ENCODE data around the gene EXO1. TPM values are rescaled to one million over a fixed set of nuclear protein-coding genes. Genes with fewer than 3 reads are reported as not detected.

EXO1 gene
- total RNA-seq, 1 experiment from 2014 or later: 32.9 TPM

- H3K27ac ChIP-seq (ENCODE audit: low read depth, low read length): no peak overlapping the region
- ChIA-PET CTCF (no interaction called here), POLR2A (no interaction called here), RAD21 (ENCODE audit: low non-redundant PET in 1 of 2, low total read pairs in 2 of 2, uncharacterized antibody in 2 of 2, unreplicated experiment in 2 of 2) (no interaction called here)
- H3K27me3 ChIP-seq (ENCODE audit: insufficient read depth, low read length): no peaks in the 10 kb centered on the region
- no TSS peak for BruUV-seq (replicated peaks)
- H3K9me2 ChIP-seq (ENCODE audit: insufficient read depth): no peaks in the 10 kb centered on the region
- no peaks in the 10 kb centered on the region for H3K36me3 ChIP-seq (ENCODE audit: control insufficient read depth in 1 of 2, insufficient read depth in 2 of 2, low read length in 2 of 2)
- no peak overlapping the region for H3K4me2 ChIP-seq (ENCODE audit: low read length)
- ATAC-seq (no peak), DNase-seq (ENCODE audit: low read depth, low spot score) (no peak)
- no peak overlapping the region for H3K9ac ChIP-seq (ENCODE audit: low read length)
- TF ChIP-seq RAD21 (IDR thresholded peaks at IDR 0.05; ENCODE audit: low read depth): no peak
- TF ChIP-seq CBX3 (IDR thresholded peaks at IDR 0.05; ENCODE audit: low read depth): no peak
- no peak for TF ChIP-seq SP1 (IDR thresholded peaks at IDR 0.05; ENCODE audit: low read depth)
- TF ChIP-seq, protein P1, sequence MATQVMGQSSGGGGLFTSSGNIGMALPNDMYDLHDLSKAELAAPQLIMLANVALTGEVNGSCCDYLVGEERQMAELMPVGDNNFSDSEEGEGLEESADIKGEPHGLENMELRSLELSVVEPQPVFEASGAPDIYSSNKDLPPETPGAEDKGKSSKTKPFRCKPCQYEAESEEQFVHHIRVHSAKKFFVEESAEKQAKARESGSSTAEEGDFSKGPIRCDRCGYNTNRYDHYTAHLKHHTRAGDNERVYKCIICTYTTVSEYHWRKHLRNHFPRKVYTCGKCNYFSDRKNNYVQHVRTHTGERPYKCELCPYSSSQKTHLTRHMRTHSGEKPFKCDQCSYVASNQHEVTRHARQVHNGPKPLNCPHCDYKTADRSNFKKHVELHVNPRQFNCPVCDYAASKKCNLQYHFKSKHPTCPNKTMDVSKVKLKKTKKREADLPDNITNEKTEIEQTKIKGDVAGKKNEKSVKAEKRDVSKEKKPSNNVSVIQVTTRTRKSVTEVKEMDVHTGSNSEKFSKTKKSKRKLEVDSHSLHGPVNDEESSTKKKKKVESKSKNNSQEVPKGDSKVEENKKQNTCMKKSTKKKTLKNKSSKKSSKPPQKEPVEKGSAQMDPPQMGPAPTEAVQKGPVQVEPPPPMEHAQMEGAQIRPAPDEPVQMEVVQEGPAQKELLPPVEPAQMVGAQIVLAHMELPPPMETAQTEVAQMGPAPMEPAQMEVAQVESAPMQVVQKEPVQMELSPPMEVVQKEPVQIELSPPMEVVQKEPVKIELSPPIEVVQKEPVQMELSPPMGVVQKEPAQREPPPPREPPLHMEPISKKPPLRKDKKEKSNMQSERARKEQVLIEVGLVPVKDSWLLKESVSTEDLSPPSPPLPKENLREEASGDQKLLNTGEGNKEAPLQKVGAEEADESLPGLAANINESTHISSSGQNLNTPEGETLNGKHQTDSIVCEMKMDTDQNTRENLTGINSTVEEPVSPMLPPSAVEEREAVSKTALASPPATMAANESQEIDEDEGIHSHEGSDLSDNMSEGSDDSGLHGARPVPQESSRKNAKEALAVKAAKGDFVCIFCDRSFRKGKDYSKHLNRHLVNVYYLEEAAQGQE (IDR thresholded peaks at IDR 0.05; ENCODE audit: low read depth): no peak
- no peak for TF ChIP-seq JUND (IDR thresholded peaks at IDR 0.05)
- TF ChIP-seq, protein P2, sequence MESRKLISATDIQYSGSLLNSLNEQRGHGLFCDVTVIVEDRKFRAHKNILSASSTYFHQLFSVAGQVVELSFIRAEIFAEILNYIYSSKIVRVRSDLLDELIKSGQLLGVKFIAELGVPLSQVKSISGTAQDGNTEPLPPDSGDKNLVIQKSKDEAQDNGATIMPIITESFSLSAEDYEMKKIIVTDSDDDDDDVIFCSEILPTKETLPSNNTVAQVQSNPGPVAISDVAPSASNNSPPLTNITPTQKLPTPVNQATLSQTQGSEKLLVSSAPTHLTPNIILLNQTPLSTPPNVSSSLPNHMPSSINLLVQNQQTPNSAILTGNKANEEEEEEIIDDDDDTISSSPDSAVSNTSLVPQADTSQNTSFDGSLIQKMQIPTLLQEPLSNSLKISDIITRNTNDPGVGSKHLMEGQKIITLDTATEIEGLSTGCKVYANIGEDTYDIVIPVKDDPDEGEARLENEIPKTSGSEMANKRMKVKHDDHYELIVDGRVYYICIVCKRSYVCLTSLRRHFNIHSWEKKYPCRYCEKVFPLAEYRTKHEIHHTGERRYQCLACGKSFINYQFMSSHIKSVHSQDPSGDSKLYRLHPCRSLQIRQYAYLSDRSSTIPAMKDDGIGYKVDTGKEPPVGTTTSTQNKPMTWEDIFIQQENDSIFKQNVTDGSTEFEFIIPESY (IDR thresholded peaks at IDR 0.05; ENCODE audit: extremely low read depth, insufficient replicate concordance, low read length): no peak
- TF ChIP-seq, protein P3, sequence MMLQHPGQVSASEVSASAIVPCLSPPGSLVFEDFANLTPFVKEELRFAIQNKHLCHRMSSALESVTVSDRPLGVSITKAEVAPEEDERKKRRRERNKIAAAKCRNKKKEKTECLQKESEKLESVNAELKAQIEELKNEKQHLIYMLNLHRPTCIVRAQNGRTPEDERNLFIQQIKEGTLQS (IDR thresholded peaks at IDR 0.05): no peak
- no peaks in the 10 kb centered on the region for H3K9me3 ChIP-seq (ENCODE audit: control insufficient read depth in 1 of 2, insufficient read depth in 1 of 2, low read depth in 1 of 2, low read length in 2 of 2)
- intact Hi-C loops (cut with micrococcal nuclease): no loop called here
- H3K79me2 ChIP-seq (ENCODE audit: insufficient read depth, low read length): no peaks in the 10 kb centered on the region
- H3K4me3 ChIP-seq (replicated peaks in 1 of 2; ENCODE audit: low read depth in 1 of 2, low read length in 2 of 2): no peak overlapping the region
- peaks cover 0 to 7% of the 10 kb centered on the region in 2 experiments; a peak in 2 of 4 replicates for H3K4me1 ChIP-seq (ENCODE audit: control insufficient read depth in 1 of 2, insufficient read depth in 2 of 2, low read length in 2 of 2)
- H4K20me1 ChIP-seq (ENCODE audit: insufficient read depth): no peaks in the 10 kb centered on the region
- no peak overlapping the region for H2AFZ ChIP-seq (ENCODE audit: low read depth, low read length, poor library complexity, severe bottlenecking)
Observed at GRCh38 chr1:241934201-241934848, 86.3 kb downstream of the EXO1 start.

Data from HCT116 (cell line).